ENCODE results near the gene CENPH. TPM values are rescaled to one million over a fixed set of nuclear protein-coding genes. Genes with fewer than 3 reads are reported as not detected.

CENPH gene
- total RNA-seq, 1 donor from 2014 or later: 5.0 TPM

GRCh38 chr5:69211200-69211599, 21.8 kb downstream of the CENPH start:
- Mint-ChIP-seq H3K27ac (ENCODE audit: unreplicated experiment) (no peak overlapping the region), H3K4me3 (ENCODE audit: unreplicated experiment) (no peak overlapping the region), H3K4me1 (ENCODE audit: low read depth, unreplicated experiment) (peaks cover 7% of the 10 kb centered on the region), H3K36me3 (ENCODE audit: low read depth, unreplicated experiment) (no peaks in the 10 kb centered on the region), H3K27me3 (ENCODE audit: low read depth, unreplicated experiment) (no peaks in the 10 kb centered on the region), H3K9me3 (ENCODE audit: unreplicated experiment) (no peaks in the 10 kb centered on the region)
- H3K27me3 ChIP-seq (ENCODE audit: insufficient read depth, low read length): no peaks in the 10 kb centered on the region
- H3K36me3 ChIP-seq (ENCODE audit: insufficient read depth, low read length): no peaks in the 10 kb centered on the region
- H3K4me1 ChIP-seq (ENCODE audit: insufficient read depth, low read length): peaks cover 6% of the 10 kb centered on the region
- DNase-seq (ENCODE audit: low read depth): no peak
- no peak overlapping the region for H3K4me2 ChIP-seq (ENCODE audit: low read length)
- H3K4me3 ChIP-seq (ENCODE audit: insufficient read depth, low read depth, low read length): no peak overlapping the region
- H4K20me1 ChIP-seq (ENCODE audit: insufficient read depth, low read length): no peaks in the 10 kb centered on the region
- TF ChIP-seq EZH2 (IDR thresholded peaks at IDR 0.05; ENCODE audit: insufficient read depth, low read length) (no peak), CTCF (IDR thresholded peaks at IDR 0.05; ENCODE audit: insufficient read depth, low read depth, low read length) (no peak)
- no peak overlapping the region for H2AFZ ChIP-seq (ENCODE audit: low read depth, low read length)
- no peak for FAIRE-seq
- H3K27ac ChIP-seq (ENCODE audit: low read depth, low read length): no peak overlapping the region
- H3K9me3 ChIP-seq (ENCODE audit: insufficient read depth, low read depth, low read length): no peaks in the 10 kb centered on the region
- no peak overlapping the region for H3K9ac ChIP-seq (ENCODE audit: low read length)
- no peaks in the 10 kb centered on the region for H3K79me2 ChIP-seq (ENCODE audit: insufficient read depth, low read length)

GRCh38 chr5:69212022-69212421, 22.6 kb downstream of the CENPH start:
- TF ChIP-seq EZH2 (IDR thresholded peaks at IDR 0.05; ENCODE audit: insufficient read depth, low read length) (no peak), CTCF (IDR thresholded peaks at IDR 0.05; ENCODE audit: insufficient read depth, low read depth, low read length) (no peak)
- no peaks in the 10 kb centered on the region for H3K9me3 Mint-ChIP-seq (ENCODE audit: unreplicated experiment)

GRCh38 chr5:69213513-69214215, 24.3 kb downstream of the CENPH start:
- no peak overlapping the region for H2AFZ ChIP-seq (ENCODE audit: low read depth, low read length)
- no peak overlapping the region for H3K9ac ChIP-seq (ENCODE audit: low read length)
- no peaks in the 10 kb centered on the region for H3K27me3 ChIP-seq (ENCODE audit: insufficient read depth, low read length)
- no peak overlapping the region for H3K4me3 ChIP-seq (ENCODE audit: insufficient read depth, low read depth, low read length)
- no peaks in the 10 kb centered on the region for H3K9me3 ChIP-seq (ENCODE audit: insufficient read depth, low read depth, low read length)
- no peaks in the 10 kb centered on the region for H3K36me3 ChIP-seq (ENCODE audit: insufficient read depth, low read length)
- peak overlapping the region; percentile 58 for H3K27ac Mint-ChIP-seq (ENCODE audit: unreplicated experiment)
- H3K27me3 Mint-ChIP-seq (ENCODE audit: low read depth, unreplicated experiment): no peaks in the 10 kb centered on the region
- no peaks in the 10 kb centered on the region for H3K36me3 Mint-ChIP-seq (ENCODE audit: low read depth, unreplicated experiment)
- peaks cover 6% of the 10 kb centered on the region for H3K4me1 ChIP-seq (ENCODE audit: insufficient read depth, low read length)
- H3K4me2 ChIP-seq (ENCODE audit: low read length): no peak overlapping the region
- DNase-seq (ENCODE audit: low read depth) (peak; percentile 39), FAIRE-seq (no peak)
- no peak for TF ChIP-seq CTCF (IDR thresholded peaks at IDR 0.05; ENCODE audit: insufficient read depth, low read depth, low read length)
- H3K79me2 ChIP-seq (ENCODE audit: insufficient read depth, low read length): peaks cover 10% of the 10 kb centered on the region
- H3K27ac ChIP-seq (ENCODE audit: low read depth, low read length): no peak overlapping the region
- no peaks in the 10 kb centered on the region for H3K9me3 Mint-ChIP-seq (ENCODE audit: unreplicated experiment)
- no peak overlapping the region for H3K4me3 Mint-ChIP-seq (ENCODE audit: unreplicated experiment)
- H4K20me1 ChIP-seq (ENCODE audit: insufficient read depth, low read length): no peaks in the 10 kb centered on the region
- H3K4me1 Mint-ChIP-seq (ENCODE audit: low read depth, unreplicated experiment): peaks cover 4% of the 10 kb centered on the region

More at GRCh38 chr5:69212022-69212421, 22.6 kb downstream of the CENPH start:
- peaks cover 6% of the 10 kb centered on the region for H3K4me1 ChIP-seq (ENCODE audit: insufficient read depth, low read length)
- no peaks in the 10 kb centered on the region for H3K79me2 ChIP-seq (ENCODE audit: insufficient read depth, low read length)
- no peak overlapping the region for H3K4me3 ChIP-seq (ENCODE audit: insufficient read depth, low read depth, low read length)
- no peaks in the 10 kb centered on the region for H4K20me1 ChIP-seq (ENCODE audit: insufficient read depth, low read length)
- H3K27me3 Mint-ChIP-seq (ENCODE audit: low read depth, unreplicated experiment): no peaks in the 10 kb centered on the region
- H3K27ac Mint-ChIP-seq (ENCODE audit: unreplicated experiment): no peak overlapping the region
- no peaks in the 10 kb centered on the region for H3K9me3 ChIP-seq (ENCODE audit: insufficient read depth, low read depth, low read length)
- no peaks in the 10 kb centered on the region for H3K36me3 ChIP-seq (ENCODE audit: insufficient read depth, low read length)
- no peak overlapping the region for H3K4me3 Mint-ChIP-seq (ENCODE audit: unreplicated experiment)
- H2AFZ ChIP-seq (ENCODE audit: low read depth, low read length): no peak overlapping the region
- no peak overlapping the region for H3K4me2 ChIP-seq (ENCODE audit: low read length)
- DNase-seq (ENCODE audit: low read depth): no peak
- no peaks in the 10 kb centered on the region for H3K27me3 ChIP-seq (ENCODE audit: insufficient read depth, low read length)
- FAIRE-seq: no peak
- no peak overlapping the region for H3K27ac ChIP-seq (ENCODE audit: low read depth, low read length)
- no peak overlapping the region for H3K9ac ChIP-seq (ENCODE audit: low read length)
- no peaks in the 10 kb centered on the region for H3K36me3 Mint-ChIP-seq (ENCODE audit: low read depth, unreplicated experiment)
- H3K4me1 Mint-ChIP-seq (ENCODE audit: low read depth, unreplicated experiment): peaks cover 4% of the 10 kb centered on the region
